Measurements from ENCODE around the gene TMCO1. TPM values are rescaled to one million over a fixed set of nuclear protein-coding genes. Genes with fewer than 3 reads are reported as not detected.

The TMCO1 gene
- polyA plus RNA-seq, 3 donors: 24.1 to 154 (median 146) TPM

DNA sequence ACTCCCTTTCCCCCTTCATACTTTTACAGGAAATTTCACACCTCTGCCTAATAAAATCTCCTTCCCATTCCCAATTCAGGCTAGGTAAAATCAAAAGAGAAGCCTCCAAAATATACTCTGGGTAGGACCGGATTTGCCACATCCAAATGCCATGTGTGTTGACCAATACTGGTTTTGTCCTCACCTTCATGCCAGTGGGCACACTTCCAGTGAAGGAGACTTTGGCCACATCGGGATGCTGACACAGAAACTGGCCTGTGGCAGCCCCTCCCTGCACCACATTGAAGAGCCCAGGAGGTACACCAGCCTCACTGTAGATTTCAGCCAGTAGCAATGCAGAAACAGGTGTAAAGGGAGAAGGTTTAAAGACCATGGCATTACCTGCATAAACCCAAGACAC, 88.4 kb downstream of the TMCO1 start:
- Mint-ChIP-seq H3K4me3 (no peak overlapping the region), H3K27ac (peak overlapping the region in 2 of 7 donors; percentile 23 to 30), H3K4me1 (peaks cover 18% of the 10 kb centered on the region), H3K27me3 (ENCODE audit: low read depth in 3 of 3) (no peaks in the 10 kb centered on the region), H3K36me3 (peaks cover 68 to 84% of the 10 kb centered on the region in 2 donors), H3K9me3 (peaks cover 0 to 7% (median 0%) of the 10 kb centered on the region in 7 donors)
- intact Hi-C loops (cut with micrococcal nuclease): no loop called here
- H2AFZ ChIP-seq (ENCODE audit: insufficient read depth, low read depth, low read length, poor library complexity, severe bottlenecking): no peak overlapping the region
- no peak for TF ChIP-seq CTCF (IDR thresholded peaks at IDR 0.05)
- H3K27me3 ChIP-seq (ENCODE audit: control insufficient read depth in 2 of 2, insufficient read depth in 2 of 2, low read length in 2 of 2): no peaks in the 10 kb centered on the region
- H3K27ac ChIP-seq (ENCODE audit: low read depth in 1 of 2, low read length in 2 of 2): no peak overlapping the region
- H3K4me3 ChIP-seq (replicated peaks in 1 of 3; ENCODE audit: low read depth in 2 of 3, low read length in 3 of 3): no peak overlapping the region
- no peaks in the 10 kb centered on the region for H3K4me1 ChIP-seq (ENCODE audit: control insufficient read depth in 1 of 2, insufficient read depth in 2 of 2, low read length in 2 of 2)
- peaks cover 5% of the 10 kb centered on the region for H4K20me1 ChIP-seq (ENCODE audit: insufficient read depth, low read length)
- DNase-seq: no peak
- no peaks in the 10 kb centered on the region for H3K9me3 ChIP-seq (replicated peaks in 1 of 2; ENCODE audit: control insufficient read depth in 1 of 2, insufficient read depth in 1 of 2, low read length in 2 of 2)
- H3K4me2 ChIP-seq (replicated peaks; ENCODE audit: extremely low read depth, low read length, poor library complexity, severe bottlenecking): no peak overlapping the region
- no peak overlapping the region for H3K9ac ChIP-seq (ENCODE audit: insufficient read depth, low read length, poor library complexity, severe bottlenecking)
- WGBS (ENCODE audit: insufficient coverage): 83% methylated on average over 1 of the region's 2 CpGs
- H3K36me3 ChIP-seq (replicated peaks in 1 of 2; ENCODE audit: control insufficient read depth in 1 of 2, insufficient read depth in 2 of 2, low read length in 2 of 2): peaks cover 69 to 79% of the 10 kb centered on the region in 2 donors
- peaks cover 38% of the 10 kb centered on the region for H3K79me2 ChIP-seq (ENCODE audit: insufficient read depth, low read length)

GRCh38 chr1:165679282-165680036, 89.2 kb downstream of the TMCO1 start:
- no peak overlapping the region for H3K4me3 Mint-ChIP-seq
- TF ChIP-seq CTCF (IDR thresholded peaks at IDR 0.05): no peak
- H3K4me2 ChIP-seq (replicated peaks; ENCODE audit: extremely low read depth, low read length, poor library complexity, severe bottlenecking): no peak overlapping the region
- H3K4me3 ChIP-seq (replicated peaks in 1 of 3; ENCODE audit: low read depth in 2 of 3, low read length in 3 of 3): no peak overlapping the region
- H3K4me1 Mint-ChIP-seq: peaks cover 16% of the 10 kb centered on the region
- no peak overlapping the region for H3K27ac ChIP-seq (ENCODE audit: low read depth in 1 of 2, low read length in 2 of 2)
- H4K20me1 ChIP-seq (ENCODE audit: insufficient read depth, low read length): no peaks in the 10 kb centered on the region
- H3K36me3 ChIP-seq (replicated peaks in 1 of 2; ENCODE audit: control insufficient read depth in 1 of 2, insufficient read depth in 2 of 2, low read length in 2 of 2): peaks cover 64 to 75% of the 10 kb centered on the region in 2 donors
- H3K27me3 Mint-ChIP-seq (ENCODE audit: low read depth in 3 of 3): no peaks in the 10 kb centered on the region
- H3K79me2 ChIP-seq (ENCODE audit: insufficient read depth, low read length): peaks cover 30% of the 10 kb centered on the region
- H3K36me3 Mint-ChIP-seq: peaks cover 62 to 77% of the 10 kb centered on the region in 2 donors
- no peak overlapping the region for H3K27ac Mint-ChIP-seq
- intact Hi-C loops (cut with micrococcal nuclease): no loop called here
- no peak for DNase-seq
- peaks cover 0 to 7% (median 0%) of the 10 kb centered on the region in 7 donors for H3K9me3 Mint-ChIP-seq
- no peaks in the 10 kb centered on the region for H3K9me3 ChIP-seq (replicated peaks in 1 of 2; ENCODE audit: control insufficient read depth in 1 of 2, insufficient read depth in 1 of 2, low read length in 2 of 2)
- peaks cover 5 to 6% of the 10 kb centered on the region in 2 donors for H3K4me1 ChIP-seq (ENCODE audit: control insufficient read depth in 1 of 2, insufficient read depth in 2 of 2, low read length in 2 of 2)
- no peak overlapping the region for H3K9ac ChIP-seq (ENCODE audit: insufficient read depth, low read length, poor library complexity, severe bottlenecking)
- no peak overlapping the region for H2AFZ ChIP-seq (ENCODE audit: insufficient read depth, low read depth, low read length, poor library complexity, severe bottlenecking)
- H3K27me3 ChIP-seq (ENCODE audit: control insufficient read depth in 2 of 2, insufficient read depth in 2 of 2, low read length in 2 of 2): no peaks in the 10 kb centered on the region
- no CpG with 5 or more reads among the region's 1 CpG for WGBS (ENCODE audit: insufficient coverage)
